NK-92 (cell line): Measurements from ENCODE around the gene TAF4.

Source experiments
- DNase-seq: peaks from one replicate; lab custom pipeline; 2025; ENCODE audit not compliant: unreplicated experiment; lab: John Stamatoyannopoulos, UW

TAF4 gene

DNA sequence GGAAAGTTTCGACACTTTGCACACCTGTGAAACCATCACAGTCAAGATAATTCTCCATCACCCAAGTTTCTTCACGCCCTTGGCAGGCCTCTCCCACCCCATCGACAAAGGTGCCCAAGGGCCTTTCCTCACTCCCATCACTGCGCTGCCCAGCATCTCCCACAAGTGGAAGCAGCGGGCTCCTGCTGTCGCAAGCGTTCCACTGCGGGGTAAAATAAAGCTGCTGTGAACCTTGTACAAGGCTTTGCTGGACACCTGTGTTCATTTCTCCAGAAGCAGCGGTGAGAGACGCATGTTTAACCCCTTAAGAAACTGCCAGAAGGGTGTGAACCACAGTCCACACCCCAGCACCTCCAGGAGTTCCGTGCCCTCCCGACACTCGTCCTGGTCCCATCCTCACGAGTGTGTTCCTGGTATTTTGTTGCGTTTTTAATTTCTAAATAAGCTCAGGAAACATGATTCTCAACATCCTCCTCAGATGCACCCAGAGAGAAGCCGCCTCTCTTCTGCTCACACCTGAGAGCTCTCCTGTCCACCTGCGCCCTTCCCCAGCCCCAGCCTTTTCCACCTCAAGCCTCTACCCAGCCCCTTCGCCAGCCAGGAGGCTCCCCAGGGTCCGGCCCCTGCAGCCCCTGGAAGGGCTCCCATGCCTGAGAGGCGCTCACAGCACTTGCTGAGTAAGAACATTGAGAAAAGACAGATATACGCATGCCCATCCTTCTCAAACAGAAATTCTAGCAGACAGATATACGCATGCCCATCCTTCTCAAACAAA lies 97.5 kb downstream of the TAF4 start:
- no peak for DNase-seq

GRCh38 chr20:61967300-61967699 lies 98.4 kb downstream of the TAF4 start:
- no peak for DNase-seq

GRCh38 chr20:61966492-61967244 lies 99.0 kb downstream of the TAF4 start:
- no peak for DNase-seq

DNA sequence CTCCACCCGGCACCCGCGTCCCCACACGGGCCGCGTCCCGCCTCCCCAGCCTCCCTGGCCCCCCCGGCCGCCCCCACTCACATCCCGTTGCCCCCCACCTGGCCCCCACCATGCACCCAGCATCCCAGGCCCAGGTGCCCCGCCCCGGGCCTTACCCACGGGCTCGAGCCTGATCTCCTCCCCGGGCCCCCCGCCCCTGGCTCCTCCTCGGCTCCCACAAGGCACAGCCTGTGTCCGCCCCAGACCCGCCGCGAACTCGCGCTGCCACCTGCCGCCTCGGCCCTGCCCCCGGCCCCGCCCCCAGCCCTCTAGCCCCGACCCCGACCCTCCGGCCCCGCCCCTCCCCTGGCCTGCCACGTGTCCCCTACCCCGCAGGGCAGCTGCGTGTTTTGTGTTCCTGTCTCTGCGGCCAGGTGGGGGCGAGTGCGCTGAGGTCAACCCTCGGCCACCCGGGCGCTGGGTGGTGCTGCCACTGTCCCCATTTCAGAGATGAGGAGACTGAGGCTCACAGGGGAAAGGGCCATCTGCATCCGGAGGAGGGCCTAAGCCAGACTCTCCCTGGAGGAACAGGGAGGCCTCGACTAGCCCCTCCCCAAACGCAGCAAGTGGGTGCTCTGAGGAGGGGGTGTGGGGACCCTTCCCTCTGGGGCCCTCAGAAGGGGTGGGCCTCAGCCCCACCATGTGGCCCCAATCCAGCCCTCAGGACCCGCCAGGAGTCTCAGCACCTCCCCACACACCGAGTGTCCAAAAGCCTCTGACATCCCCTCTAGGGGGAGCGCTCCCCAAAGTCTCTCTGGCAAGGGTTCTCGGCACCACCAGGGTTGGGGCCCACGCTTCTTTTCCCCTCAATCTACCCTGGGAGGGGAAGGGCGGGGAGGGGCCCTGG lies 99.8 kb downstream of the TAF4 start:
- DNase-seq = no peak

GRCh38 chr20:61964675-61965605 lies 100.7 kb downstream of the TAF4 start:
- DNase-seq = no peak

DNA sequence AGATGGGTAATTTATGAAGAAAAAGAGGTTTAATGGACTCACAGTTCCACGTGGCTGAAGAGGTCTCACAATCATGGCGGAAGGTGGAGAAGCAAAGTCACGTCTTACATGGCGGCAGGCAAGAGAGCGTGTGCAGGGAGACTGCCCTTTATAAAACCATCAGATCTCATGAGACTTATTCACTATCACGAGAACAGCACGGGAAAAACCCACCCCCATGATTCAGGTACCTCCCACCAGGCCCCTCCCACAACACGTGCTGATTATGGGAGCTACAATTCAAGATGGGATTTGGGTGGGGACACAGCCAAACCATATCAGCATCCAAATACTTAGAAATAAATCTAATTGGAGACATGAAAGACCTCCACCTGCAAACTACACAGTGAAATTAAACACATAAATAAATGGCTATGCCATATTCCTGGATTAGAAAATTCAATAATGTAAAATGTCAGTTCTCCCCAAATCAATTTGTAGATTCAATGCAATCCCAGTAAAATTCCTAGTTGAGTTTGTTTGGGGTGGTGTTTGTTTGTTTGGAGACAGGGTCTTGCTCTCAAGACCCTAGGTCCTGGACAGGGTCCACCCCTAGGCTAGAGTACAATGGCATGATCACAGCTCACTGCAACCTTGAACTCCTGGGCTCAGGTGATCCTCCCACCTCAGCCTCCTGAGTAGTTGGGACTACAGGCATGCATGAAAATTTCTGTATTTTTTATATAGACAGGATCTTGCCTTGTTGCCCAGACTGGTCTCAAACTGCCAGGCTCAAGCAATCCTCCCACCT lies 101.6 kb downstream of the TAF4 start:
- no peak for DNase-seq

GRCh38 chr20:61963149-61963548 lies 102.5 kb downstream of the TAF4 start:
- DNase-seq = no peak

GRCh38 chr20:61960836-61961235 lies 104.8 kb downstream of the TAF4 start:
- DNase-seq = no peak

DNA sequence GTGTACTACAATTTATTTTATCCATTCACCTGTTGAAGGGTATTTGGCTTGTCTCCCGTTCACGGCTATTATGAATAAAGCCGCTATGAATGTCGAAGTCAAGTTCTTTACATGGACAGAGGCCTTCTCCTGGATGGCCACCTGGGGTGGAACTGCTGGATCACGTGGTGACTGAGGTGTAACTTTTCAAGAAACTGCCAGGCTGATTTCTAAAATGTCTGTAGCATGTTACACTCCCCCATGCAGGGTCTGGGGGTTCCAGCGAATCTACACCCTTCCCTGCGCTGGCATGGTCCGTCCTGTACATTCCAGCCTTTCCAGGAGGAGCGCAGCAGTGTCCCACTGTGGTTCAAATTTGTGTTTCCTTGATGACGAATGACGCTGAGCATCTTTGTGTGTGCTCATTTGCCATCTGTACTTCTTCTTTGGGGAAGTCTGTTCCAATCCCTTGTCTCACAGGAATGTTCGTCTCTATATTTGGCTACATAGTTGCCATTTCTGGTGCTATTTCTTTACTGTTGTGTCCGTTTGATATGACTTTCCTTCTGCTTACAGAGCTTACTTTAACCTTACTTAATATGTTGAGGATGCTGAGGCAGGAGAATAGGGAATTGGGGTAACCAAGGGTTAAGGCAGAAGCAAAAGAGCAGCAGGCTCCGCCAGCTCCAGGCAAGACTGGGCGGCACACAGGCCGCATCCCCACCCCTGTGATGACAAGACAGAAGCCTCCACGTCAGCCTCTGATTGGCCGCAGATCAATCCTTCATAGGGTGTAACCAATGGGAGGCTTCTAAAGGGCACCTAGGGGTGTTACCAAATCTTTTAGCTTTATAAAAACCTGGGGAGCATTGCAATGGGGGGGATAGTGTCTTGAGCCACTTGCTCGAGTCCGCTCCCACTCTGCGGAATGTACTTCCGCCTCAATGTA lies 106.6 kb downstream of the TAF4 start:
- no peak for DNase-seq

GRCh38 chr20:61957961-61958715 lies 107.5 kb downstream of the TAF4 start:
- DNase-seq = no peak

GRCh38 chr20:61956396-61957342 lies 109.0 kb downstream of the TAF4 start:
- no peak for DNase-seq

DNA sequence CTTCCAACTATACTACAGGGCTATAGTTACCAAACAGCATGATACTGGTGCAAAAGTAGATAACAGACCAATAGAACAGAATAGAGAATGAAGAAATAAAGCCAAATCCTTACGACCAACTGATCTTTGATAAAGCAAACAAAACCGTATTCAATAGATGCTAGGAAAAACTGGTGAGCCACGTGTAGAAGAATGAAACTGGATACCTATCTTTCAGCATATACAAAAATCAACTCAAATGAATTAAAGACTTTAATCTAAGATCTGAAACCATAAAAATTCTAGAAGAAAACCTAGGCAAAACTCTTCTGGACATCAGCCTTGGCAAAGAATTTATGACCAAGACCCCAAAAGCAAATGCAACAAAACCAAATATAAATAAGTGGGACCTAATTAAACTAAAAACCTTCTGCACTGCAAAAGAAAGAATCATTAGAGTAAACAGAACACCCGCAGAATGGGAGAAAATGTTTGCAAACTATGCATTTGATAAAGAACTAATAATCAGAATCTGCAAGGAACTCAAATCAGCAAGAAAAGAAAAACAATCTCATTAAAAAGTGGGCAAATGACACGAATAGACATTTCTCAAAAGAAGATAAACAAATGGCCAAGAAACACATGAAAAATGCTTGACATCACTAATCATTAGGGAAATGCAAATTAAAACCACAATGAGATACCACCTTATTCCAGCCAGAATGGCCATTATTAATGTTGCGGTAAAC lies 109.8 kb downstream of the TAF4 start:
- no peak for DNase-seq

DNA sequence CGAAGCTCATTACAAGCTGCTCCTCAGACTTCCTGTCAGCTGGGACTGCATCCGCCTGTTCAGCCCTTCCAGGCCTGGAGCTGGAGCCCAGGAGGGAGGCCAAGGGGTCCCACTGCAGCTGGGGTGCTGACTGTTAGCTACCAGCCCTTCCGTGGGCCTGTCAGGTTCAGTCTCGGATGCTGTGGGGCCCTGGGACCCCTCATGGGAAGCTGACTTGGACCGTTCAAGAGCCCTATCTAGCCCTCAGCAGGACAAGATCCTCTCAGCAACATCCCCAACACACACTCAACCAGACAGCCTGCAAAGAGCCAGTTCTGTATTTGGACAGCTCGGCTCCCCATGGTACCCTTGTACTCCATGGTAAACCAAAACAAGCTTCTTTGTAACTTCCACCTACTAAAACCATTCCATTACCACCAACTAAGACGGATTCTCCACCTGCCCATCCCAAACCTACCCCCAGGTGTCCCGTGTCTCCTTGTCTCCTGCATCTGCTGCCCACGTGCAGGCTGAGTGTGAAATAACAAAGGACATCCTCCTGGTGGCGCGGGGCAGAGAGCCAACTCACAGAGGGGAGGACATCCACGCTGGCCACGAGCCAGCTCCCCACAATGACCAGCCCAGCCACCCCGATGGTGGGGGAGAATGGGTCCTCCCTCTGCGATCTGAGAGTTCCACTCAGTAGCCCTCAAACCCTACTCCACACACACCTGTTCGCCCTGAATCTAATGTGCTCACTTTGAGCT lies 111.2 kb downstream of the TAF4 start:
- no peak for DNase-seq

DNA sequence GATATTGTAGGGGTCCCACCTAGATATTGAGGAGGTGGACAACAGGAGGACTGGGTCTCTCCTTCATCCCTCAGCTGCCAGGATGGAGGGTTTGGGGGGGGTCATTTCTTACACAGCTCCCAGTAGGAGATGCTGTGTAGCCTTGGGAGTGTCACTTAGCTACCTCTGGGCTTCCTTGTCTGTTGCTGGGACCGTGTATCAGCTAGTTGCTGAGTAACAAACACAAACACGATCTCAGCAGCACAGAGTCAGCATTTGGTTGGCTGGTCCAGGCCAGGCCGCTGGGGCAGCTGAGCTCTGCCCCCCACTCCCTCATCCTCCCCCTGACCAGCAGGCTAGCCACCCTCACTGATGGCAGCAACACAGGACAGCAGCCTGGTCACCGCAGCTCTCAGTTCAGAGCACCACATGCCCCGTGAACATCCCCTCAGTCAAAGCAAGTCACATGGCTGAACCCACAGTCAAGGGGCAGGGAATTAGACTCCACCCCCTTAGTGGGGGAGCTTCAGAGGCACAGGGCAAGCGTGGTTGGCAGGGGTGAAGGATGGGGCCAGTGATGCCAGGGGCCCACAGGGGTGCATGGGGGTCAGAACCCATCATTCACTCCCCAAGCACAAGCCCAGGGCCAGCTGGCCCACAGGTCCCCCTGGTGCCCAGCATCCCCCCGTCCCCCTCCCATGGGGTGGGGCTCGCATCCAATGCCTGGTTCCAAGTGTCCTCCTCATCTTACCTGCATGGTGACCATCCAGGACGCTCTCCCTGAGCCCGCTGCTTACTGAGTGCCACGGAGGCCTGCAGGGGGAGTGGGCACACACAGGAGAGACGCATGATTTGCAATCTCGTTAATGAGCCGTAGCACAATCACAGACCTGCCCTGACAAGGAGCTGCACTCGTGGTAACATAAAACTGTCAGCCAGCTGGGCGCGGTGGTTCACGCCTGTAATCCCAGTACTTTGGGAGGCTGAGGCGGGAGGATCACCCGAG lies 112.4 kb downstream of the TAF4 start:
- DNase-seq = no peak
